ENCODE results near the gene RPS21.

GRCh38 chr20:62402456-62403150 is 15.7 kb downstream of the RPS21 start:
- TF ChIP-seq CTCF (IDR thresholded peaks at IDR 0.05): no peak
- TF ChIP-seq POLR2A (IDR thresholded peaks at IDR 0.05): no peak
